GM21447 (cell line): Measurements from ENCODE around the gene ANGPTL8.

Experiments used
- ATAC-seq: cut with Tn5 transposase; IDR thresholded peaks from one replicate; pipeline ENCODE4 v1.9.1; 2021; ENCODE audit not compliant: unreplicated experiment

ANGPTL8 gene

DNA sequence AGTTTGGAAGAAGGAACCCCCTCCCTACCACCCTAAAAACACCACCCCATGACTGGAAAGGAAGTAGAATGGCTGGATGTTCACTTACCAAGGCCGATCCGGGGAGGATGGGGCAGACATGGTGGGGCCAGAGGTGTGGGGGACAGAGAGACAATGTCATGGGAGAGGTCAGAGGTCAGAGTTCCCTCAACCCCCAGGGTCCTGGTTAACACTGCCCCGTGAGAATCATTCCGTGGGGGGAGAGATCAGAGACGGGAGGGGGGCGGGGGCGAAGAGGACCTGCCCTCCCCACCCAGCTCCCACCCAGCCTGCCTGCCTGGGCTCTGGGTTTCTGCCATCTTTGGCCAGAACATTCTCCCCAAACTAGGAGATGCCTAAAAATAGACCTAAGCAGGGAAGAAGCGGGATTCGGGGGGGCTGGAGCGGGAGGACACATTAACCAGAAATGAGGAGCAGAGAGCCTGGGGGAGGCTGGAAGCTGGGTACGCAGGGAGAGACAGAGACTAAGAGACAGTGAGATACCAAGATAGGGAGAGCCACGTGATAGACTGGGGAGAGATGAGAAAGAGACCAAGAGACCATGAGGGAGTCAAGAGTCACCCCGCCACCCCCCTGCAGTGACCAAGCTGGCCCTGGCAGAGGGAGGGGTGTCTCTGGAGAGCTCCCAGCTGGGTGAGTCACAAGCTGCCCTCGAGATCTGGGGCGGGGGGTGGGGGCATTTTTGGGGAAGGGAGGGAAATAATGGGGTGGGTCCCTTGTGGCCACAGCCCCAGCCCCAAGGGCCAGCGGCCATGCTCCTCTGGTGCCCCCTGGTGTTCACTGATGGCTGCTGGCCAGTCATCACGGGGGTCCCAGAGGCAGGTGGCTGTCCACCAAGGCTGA, 36.0 kb upstream of the ANGPTL8 start:
- ATAC-seq = no peak

DNA sequence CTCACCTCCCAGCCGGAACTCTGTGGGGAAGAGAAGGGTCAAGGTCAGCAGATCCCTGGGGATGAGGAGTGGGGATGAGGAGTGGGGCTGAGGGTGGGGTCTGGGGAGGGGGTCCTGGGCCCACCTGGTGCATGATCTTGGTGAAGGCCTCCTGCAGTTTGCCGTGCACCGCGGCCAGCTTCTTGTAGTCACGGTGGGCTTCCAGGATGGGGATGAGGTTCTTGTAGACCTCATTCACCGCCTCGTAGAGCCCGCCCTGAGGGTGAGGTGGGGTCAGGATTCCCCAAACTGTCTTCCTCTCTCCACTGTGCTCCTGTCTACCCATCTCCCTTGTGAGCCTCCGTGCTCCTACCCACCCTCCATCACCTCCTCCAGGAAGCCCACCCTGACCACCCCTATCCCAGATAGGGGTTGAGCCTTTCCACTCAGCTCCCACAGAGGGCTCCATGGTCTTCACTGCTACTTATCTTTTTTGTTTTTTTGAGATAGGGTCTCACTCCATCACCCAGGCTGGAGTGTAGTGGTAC, 35.3 kb upstream of the ANGPTL8 start:
- ATAC-seq = no peak

DNA sequence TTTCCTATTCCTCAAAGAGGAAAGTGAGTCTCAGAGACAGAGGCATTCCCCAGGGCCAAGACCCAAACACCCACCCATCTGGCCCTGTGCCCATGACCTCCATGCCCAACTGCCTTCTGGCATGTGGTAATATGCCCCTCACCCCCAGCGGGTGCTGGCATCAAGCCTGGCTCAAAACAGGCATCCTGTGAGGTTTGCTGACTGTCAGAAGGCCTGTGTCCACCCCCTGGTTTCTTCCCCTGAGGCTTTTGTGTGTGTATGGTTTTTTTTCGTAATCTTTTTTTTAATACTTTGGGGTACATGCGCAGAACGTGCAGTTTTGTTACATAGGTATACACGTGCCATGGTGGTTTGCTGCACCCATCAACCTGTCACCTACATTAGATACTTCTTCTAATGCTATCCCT, 34.5 kb upstream of the ANGPTL8 start:
- ATAC-seq = no peak

DNA sequence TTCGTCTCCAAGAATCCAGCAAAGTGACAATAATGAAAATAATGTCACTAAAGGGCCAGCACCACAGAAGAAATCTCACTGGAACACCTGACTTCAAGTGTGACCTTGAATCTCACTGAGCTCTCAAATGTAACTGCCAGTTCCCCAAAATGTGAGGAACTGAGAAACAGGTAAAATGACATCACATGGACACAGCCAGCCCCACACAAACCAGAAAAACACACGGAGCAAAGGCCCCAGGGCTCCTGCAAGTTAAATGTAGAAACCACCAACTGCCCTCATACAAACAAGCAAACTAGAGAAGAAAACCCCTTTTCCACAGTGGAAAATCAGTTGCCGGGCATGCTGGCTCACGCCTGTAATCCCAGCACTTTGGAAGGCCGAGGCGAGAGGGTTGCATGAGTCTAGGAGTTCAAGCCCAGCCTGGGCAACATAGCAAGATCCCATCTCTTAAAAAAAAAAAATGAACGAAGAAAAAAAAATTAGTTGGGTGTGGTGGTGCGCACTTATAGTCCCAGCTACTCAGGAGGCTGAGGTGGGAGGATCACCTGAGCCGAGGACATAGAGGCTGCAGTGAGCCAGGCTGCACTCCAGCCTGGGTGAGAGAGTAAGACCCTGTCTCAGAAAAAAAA, 33.4 kb upstream of the ANGPTL8 start:
- no peak for ATAC-seq

DNA sequence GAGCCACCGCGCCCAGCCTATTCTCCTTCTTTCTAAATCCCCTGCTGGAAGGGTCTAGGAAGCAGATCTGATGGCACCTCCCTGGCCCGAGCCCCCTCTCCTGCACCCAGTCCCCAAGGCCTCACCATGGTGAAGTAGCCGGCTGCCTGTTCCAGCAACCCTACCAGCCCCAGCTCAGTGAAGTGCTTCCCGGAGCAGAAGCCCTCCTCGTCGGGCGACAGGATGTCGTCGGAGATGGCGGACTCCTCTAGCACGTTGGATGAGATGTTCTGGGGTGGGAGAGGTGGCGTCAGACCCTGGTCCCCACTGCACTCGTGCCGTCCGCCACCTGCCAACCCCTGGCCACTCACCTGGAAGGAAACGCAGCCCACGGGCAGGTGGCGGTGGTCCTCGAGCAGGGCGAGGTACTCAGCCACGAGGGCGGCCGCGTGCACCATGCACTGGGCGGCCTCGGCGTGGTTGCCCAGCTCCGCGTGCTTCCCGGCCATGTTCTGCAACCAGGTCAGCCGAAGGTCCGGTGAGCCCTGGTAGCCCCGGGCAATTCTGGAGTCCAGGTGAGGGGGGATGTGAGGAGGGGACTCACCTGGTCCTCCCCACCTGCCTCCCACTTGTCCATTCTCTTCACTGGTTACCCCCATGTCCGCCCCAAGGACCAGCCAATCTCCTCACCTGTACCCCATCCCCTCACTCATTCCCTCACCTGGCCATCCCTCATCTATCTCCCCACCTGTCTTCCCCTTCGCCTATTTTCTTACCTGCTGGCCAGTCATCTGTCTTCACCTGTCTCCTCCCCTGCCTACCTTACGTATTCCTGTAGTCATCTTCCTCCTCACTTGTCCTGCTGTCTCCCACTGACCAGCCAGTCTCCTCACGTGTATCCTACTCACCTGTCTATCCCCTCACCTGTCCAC, 30.6 kb upstream of the ANGPTL8 start:
- no peak for ATAC-seq

DNA sequence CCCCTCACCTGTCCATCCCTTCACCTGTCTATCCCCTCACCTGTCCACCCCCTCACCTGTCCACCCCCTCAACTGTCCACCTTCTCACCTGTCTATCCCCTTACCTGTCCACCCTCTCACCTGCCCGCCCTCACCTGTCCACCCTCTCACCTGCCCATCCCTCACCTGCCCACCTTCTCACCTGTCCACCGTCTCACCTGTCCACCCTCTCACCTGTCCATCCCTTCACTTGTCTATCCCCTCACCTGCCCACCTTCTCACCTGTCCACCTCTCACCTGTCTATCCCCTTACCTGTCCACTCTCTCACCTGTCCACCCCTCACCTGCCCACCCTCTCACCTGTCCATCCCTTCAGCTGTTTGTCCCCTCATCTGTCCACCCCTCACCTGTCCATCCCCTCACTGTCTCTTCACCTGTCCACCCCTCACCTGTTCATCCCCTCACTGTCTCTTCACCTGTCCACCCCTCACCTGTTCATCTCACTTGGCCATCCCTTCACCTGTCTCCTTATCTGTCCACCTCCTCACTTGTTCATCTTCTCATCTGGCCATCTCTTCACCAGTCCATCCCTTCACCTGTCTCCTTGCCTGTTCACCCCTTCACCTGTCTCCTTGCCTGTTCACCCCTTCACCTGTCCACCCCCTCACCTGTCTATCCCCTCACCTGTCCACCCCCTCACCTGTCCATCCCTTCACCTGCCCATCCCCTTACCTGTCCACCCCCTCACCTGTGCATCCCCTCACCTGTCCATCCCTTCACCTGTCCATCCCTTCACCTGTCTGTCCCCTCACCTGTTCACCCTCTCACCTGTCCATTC, 29.4 kb upstream of the ANGPTL8 start:
- no peak for ATAC-seq

DNA sequence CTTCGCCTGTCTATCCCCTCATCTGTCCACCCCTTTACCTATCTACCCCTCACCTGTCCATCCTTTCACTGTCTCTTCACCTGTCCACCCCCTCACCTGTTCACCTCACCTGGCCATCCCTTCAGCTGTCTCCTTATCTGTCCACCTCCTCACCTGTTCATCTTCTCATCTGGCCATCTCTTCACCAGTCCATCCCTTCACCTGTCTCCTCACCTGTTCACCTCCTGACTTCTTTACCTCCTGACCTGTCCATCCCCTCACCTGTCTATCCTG, 28.8 kb upstream of the ANGPTL8 start:
- no peak for ATAC-seq

DNA sequence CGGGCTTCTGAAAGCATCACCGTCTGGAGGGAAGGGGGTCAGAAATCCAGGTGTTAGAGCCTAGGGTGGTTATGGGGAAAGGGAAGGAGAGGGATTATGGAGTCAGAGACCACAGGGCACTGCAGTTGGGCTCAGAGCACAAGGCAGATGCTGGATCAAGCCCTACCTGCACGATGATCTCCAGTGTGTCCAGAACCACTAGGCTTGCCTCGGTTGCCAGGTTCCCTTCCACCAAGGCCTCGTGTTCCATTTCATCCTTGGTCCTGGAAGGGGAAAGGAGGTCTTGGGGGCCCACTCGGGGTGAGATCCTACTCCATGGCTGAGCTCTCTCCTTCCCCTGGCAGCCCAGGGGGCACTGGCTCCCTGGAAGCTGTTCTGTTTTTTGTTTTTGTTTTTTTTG, 25.0 kb upstream of the ANGPTL8 start:
- ATAC-seq = no peak

DNA sequence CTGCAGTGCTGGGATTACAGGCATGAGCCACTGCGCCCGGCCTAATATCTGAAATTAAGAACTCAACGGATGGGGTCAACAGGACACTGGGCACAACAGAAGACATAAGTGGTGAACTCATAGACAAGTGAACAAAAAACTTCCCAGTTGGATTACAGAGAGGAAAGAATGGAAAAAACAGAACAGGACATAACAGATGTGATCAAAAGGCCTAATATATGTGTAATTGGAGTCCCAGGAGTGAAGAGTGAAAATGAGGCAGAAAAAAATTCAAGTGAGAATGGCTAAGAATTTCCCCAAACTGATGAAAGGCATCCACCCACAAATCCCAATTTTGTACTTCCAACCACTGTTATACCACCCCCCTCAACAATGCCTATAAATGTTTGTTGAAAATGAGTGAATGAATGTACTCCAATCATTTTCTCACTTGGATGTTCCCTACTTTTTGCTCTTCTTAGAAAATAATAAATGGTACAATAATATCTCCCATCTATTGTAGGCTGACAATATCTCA, 18.3 kb upstream of the ANGPTL8 start:
- no peak for ATAC-seq

DNA sequence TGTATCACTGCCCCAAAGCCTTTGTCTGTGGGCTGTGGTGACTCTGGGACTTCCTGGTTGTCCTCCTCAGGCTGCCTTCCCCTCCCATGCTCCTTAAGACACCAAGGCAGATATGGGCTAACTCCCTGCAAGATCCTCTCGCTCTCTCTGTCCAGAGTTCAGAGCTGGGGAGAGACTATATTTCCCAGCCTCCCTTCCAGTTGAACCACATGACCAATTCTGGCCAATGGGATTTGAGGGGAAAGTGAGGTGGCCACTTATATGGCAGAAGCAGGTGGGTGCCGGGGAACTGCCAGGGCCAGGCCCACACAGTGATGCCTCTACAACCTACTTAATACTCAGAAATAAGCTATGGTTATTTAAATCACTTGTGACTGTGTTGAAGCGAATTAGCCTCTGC, 16.2 kb upstream of the ANGPTL8 start:
- ATAC-seq = no peak

DNA sequence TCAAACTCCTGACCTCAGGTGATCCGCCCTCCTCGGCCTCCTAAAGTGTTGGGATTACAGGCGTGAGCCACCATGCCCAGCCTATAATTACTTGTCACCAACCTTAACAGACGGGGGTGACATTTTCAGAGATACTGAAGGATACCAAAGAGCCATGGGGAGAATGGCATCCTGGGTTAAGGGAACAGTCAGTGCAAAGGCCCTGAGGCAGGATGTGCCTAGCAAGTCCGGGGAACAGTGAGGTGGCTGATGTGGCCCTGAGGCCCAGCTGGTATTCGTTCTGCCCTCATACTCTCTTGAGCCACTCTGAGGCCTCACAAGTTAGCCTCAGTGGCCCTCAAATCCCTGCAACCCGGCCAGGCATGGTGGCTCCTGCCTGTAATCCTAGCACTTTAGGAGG, 15.0 kb upstream of the ANGPTL8 start:
- no peak for ATAC-seq

DNA sequence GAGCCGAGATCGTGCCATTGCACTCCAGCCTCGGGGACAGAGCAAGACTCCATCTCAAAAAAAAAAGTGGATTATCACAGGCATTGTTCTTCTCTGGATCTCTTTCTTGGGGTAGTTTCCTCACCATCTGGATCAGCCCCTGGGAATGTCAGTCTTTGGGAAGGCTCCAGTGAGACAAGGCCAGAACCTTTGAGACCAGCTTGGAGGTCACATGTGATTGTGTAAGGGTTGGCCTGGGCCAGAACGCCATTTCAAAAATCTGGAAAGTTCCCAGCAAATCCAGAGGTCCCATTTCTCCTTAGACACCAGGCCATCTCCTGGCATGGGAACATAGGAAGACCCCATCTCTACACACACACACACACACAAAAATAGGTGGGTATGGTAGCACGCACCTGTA, 14.2 kb upstream of the ANGPTL8 start:
- no peak for ATAC-seq

DNA sequence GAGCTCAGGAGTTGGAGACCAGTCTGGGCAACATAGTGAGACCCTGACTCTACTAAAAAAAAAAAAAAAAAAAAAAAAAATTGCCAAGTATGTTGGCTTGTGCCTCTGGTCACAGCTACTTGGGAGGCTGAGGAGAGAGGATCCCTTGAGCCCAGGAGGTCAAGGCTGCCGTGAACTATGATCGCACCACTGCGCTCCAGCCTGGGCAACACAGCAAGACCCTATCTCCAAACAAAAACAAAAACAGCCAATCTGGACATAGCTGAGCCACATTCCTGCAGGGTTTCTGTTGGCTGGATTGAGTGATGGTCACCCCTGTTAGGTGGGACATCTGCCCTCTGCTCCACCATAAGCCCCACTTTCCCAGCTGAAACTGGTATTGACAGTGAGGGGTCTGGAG, 13.6 kb upstream of the ANGPTL8 start:
- ATAC-seq = no peak

DNA sequence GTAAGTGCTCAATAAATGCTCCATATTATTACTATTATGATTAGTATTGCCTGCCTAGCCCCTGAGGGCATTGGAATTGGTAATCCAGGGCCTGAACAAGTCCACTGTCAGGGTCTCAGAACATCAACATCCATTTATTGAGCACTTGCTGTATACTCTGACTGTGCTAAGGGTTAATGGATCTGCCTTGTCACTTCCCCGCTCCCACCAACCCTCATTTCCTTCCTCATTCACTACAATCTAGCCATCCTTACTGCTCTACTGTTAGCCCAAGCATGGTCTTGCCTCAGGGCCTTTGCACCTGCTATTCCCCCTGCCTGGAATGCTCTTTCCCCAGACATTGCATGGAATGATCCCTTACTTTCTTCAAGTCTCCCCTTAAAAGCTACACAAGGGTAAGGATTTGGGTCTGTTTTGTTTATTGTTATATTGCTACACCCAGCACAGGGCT, 12.7 kb upstream of the ANGPTL8 start:
- no peak for ATAC-seq

DNA sequence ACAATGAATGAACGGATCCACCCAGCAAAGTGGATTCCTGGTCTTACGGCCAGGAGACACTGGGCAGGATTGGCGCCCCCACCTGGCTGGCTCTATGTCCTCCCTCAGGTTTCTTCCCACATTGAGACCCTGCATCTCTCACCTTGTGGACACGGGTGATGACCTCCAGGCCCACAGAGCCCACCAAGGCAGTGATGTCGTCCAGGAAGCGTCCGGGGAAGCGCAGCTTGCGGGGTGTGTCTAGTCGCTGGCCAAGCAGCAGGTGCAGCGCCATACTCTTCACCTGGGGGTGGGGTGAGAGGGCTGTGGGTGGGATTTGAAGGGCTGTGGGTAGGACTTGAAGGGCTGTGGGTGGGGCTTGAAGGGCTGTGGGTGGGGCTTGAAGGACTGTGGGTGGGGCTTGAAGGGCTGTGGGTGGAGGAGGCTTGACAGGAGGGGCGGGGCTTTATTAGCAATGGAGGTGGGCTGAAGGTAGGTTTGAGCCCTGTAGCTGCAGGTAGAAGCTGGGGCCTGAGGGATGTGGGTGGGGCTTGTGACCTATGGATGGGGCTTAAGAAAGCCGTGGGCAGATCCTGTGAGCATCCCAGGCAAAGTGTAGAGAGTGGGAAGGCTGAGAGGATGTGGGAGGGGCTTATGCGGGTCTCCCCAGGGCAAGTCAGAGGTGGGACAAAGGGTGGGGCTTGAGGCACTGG, 12.1 kb upstream of the ANGPTL8 start:
- ATAC-seq = no peak

DNA sequence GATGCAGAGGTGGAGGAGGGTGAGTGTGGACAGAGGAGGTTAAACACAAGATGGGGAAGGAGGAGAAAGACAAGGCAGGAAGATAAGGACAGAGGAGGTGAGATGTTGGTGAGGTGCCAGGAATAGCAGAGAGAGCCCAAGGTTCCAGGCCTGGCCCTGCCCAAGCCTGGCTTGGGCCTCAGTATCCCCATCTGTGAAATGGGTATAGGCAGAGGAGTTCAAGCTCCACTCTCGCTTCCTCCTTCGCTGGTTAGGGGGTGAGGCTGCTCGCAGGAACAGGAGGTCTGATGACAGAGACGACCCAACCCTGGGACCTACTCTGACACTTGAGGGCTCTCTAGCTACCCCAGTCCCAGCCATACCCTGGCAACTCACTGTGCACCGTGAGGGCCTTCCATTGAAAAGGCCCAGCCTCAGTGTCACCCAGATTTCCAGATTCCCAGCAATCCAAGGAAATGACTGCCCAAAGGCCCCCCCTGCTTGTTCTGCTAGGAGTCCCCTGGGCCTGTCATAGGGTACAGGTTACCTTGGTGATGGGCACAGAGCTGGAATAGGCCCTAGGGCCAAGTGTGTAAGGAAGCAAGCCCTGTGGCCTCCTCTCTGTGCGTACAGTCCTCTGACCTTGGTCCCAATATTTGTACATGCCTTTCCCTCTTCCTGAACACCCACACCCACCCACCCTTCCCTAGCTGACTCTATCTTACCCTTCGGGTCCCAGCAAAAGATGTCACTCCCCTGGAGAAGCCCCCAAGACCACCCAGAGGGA, 8.6 kb upstream of the ANGPTL8 start:
- no peak for ATAC-seq

DNA sequence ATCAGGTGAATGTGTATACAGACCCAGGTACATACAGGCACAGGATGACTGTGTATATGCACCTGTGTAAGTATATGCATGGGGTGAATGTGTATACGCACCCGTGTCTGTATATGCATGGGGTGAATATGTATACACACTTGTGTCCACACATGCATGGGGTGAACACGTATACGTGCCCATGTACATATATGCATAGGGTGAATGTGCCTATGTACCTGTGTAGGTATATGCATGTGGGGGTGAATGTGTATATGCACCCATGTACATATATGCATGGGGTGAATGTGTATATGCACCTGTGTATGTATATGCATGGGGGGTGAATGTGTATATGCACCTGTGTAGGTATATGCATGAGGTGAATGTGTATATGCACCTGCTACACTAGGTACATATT, 6.9 kb upstream of the ANGPTL8 start:
- no peak for ATAC-seq

DNA sequence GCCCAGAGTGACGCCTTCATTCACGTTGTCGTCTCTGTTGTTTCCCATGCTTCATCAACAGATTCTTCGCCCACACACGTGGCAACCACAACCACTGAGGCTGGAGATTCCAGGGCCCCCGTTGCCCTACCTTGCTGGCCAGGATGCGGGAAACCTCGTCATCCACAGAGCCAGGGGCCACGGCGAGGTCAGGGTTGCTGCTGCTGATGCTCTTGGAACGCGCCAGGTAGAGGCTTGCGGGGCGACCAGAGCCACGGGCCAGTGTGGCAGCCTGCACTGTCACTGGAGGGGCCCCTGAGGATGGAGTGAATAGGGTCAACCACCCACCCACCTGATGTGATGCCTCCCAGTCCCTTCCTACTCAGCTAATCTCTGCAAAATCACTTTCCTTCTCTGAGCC, 6.3 kb upstream of the ANGPTL8 start:
- no peak for ATAC-seq

DNA sequence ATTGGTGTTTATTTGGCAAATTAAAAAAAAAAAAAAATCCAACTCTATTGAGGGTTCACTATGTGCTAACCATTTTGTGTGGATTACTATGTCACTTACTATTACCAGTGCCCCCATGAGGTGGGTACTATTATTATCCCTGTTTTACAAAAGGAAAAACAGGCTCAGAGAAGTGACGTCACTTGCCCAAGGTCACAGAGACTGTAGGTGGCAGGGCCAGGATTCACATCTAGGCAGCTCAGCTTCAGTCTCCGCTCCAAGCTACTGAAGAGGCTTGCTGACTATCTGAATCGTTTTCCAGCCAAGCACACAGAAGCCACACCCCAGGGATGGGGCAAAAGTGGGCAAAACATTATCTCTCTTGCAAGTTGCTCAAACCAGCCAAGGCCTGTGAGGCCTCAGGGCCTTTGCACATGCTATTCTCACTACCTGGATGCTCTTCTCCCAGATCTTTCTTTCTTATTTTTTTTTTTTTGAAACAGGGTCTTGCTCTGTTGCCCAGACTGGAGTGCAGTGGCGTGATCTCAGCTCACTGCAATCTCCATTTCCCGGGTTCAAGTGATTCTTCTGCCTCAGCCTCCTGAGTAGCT, 4.8 kb upstream of the ANGPTL8 start:
- no peak for ATAC-seq
